AG09319 (cell line): Measurements from ENCODE around the gene GATA3.

Experiments
- DNase-seq: peaks from one replicate; pipeline ENCODE4 v3.0.0-alpha.2; 2010; ENCODE audit warnings: low read depth; ENCODE audit errors: extremely low read depth
- TF ChIP-seq, protein P1 (sequence below): IDR thresholded peaks from 2 replicates; pipeline ENCODE4 v1.5.1; 2011; ENCODE audit warnings: low read depth, mild to moderate bottlenecking, inconsistent platforms, low read length, moderate library complexity

The GATA3 gene

DNA sequence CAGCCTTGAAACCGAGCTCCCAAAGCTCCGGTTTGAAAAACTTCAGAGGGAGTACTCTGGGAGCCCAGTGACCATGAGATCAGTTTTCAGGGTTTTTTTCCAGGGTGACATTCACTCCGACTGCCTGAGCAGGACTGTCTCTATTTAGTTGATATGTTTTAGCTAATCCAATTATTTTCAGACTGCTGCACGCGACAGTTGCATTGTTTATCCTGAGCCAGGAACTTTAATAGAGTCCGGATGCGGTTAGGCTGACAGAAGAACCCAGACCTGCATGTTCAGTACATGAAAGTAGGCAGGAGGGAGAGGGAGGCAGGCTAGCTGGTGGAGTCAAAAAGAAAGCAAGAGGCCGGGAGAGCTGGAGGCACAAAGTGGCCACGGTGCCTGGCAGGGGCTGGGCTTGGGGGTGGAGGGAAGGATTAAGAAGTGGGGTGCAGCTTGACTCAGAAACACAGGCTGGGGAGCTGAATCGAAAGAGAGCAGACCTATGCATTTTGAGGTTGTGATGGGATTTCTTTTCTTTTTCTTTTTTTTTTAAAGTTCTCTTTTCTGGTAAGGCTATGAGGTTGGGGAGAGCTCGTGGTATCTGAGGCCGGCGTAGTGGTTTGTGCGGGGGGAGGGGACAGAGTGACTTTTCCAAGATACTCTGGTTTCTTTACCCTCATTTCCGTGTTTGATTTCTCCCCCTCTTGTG lies 5.7 kb downstream of the GATA3 start:
- TF ChIP-seq, protein P1, sequence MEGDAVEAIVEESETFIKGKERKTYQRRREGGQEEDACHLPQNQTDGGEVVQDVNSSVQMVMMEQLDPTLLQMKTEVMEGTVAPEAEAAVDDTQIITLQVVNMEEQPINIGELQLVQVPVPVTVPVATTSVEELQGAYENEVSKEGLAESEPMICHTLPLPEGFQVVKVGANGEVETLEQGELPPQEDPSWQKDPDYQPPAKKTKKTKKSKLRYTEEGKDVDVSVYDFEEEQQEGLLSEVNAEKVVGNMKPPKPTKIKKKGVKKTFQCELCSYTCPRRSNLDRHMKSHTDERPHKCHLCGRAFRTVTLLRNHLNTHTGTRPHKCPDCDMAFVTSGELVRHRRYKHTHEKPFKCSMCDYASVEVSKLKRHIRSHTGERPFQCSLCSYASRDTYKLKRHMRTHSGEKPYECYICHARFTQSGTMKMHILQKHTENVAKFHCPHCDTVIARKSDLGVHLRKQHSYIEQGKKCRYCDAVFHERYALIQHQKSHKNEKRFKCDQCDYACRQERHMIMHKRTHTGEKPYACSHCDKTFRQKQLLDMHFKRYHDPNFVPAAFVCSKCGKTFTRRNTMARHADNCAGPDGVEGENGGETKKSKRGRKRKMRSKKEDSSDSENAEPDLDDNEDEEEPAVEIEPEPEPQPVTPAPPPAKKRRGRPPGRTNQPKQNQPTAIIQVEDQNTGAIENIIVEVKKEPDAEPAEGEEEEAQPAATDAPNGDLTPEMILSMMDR: no peak

DNA sequence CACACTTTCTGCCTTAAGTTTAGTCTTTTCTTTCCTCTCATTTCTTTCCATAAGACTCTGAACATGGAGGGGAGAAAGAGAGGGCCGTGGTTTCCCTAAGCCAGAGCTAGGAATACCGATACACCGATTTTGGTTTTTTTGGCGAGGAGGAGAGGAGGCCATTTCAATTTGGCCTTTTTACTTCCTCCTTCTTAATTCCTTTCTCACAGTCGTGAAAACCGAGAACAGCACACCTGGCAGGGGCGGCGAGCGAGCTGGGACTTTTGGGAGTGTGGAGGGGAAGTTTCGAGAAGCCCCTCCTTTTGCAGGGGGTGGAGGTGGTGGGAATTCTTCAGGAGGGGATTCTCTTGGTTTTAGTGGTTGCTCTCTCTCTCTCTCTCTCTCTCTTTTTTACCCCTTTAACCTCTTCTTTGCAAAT lies 6.2 kb downstream of the GATA3 start:
- DNase-seq: no peak
- TF ChIP-seq, protein P1: no peak

More for the DNA sequence above, 5.7 kb downstream of the GATA3 start:
- no peak for DNase-seq

DNA sequence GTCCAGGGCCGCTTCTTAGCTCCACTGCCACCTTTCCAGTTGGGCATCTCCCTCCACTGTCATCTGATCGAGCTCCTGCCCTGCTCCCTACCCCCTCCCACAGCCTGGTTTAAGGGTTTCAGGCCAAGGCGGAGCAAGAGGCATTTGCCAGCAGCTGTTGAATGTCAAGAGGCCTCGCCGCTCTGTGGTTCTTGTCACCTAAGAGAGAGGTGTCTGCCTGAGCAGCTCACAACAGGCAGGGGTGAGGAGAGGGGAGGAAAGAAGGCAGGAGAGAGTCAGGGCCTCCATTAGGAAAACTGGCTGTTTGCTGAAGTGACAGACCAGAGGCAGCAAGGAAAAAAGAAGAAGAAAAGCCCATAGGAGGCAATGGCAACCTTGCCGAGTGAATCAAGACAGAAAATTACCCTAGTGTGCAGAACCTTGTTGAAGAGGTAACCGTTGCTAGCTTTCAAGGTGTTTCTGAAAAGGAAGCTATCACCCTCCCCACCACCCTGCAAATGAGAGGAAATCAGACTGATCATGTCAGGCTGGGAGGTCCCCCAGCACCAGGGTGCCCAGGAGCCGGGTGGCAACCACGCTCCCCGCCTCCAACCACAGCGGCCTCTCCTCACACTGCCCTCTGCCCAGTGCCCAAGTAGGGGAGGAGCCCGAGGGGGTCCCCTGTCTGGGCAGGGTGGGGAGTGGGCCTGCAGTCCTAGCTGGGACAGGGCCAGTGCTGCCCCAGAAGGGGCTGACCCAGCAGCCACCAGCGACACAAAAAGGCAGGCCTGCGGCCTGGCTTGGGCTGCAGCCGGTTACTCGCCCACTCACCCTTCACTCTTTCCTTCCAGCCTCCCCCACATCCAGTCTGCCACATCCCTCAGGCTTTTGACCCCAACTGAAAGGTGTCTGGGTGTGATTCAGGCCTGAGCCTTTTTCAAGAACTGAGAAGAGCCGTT lies 7.1 kb downstream of the GATA3 start:
- TF ChIP-seq, protein P1: no peak
- no peak for DNase-seq

DNA sequence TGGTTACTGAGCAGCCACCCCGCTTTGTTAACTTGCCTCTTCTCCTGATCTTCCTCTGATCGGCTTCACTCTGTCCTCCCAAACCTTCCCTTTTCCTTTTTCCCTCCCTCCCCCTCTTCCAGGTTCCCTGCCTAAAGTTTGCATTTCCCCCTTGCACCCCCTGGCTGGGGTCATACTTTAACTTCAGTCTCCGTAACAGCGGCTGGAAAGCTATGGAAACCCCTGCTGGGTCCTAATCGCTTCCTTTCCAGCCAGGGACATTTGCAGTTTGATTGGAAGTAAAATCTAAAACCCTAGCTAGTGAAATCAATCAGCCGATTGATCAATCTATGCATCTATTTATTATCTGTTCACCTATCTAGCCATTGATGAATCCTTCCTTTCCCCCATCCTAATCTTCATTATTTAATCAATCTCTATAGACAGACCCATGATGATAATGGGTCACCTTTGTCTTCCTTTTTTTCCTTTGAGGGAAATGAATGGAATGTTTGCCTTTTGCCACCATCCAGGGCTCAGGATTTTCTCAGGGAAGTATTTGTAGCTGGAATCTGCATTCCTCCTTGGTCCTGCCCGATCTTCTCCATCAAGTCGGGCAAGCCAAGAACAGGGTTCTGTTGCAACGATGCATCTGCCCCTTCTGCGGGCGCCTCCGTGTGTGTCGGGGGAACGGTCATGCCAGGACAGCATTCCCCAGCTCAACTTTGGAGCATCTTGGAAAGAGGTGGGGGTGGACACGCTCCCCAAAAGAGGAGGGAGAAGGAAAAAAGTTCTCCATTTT lies 8.8 kb downstream of the GATA3 start:
- TF ChIP-seq, protein P1: no peak
- no peak for DNase-seq

DNA sequence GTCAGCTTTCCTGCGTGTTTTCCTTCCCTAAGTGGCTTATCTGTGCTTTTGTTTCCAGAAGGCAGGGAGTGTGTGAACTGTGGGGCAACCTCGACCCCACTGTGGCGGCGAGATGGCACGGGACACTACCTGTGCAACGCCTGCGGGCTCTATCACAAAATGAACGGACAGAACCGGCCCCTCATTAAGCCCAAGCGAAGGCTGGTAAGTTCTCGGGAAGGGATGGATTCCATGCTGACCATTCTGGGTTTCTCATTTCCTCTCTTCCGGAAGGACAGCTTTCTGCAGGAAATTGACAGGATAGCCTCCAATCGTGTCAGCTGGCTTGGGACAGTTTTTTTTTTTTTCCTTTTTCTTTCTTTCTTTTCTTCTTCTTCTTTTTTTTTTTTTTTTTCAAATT lies 9.4 kb downstream of the GATA3 start:
- TF ChIP-seq, protein P1: no peak
- no peak for DNase-seq

DNA sequence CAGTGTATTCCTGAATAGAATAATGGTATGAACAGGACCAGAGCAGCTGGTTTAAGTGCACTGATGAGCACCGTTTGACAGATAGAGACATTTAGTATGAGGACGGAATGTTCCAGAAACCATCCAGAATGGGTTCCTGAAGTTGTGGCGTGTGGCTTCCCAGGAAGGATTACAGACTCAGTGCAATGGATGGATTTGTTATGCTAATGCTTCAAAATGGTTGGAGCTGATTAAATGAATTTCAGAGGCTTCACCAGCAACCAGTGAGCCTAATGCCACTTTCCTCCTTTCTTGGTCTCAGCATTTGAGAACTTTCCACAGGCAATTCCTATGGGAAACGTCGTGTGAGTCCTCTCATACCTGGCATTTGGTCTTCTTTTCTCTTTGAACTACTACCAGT lies 9.9 kb downstream of the GATA3 start:
- no peak for DNase-seq

More for the DNA sequence above, 9.9 kb downstream of the GATA3 start:
- TF ChIP-seq, protein P1: no peak
